ENCODE data around the gene DEFB127. TPM values are rescaled to one million over a fixed set of nuclear protein-coding genes. Genes with fewer than 3 reads are reported as not detected.
"Not testable (repeated sequence)": the region's sequence is repeated elsewhere in the genome, so short reads cannot be mapped to it uniquely, and the experiment has no call there.

DEFB127 gene
- total RNA-seq = not detected

GRCh38 chr20:157154-157553 is at the start of gene DEFB127:
TSS of gene DEFB127 (plus strand) at chr20:157454. CDS start at chr20:157545, 91 bp downstream.
- ChIA-PET POLR2A (no interaction called here), CTCF (no interaction called here)

- POLR2A ChIA-PET = no interaction called here
- CTCF ChIA-PET = no interaction called here
Measured at GRCh38 chr20:112396-112795, 44.9 kb upstream of the DEFB127 start.

- POLR2A ChIA-PET = no interaction called here
- CTCF ChIA-PET = no interaction called here
Measured at GRCh38 chr20:117518-117917, 39.7 kb upstream of the DEFB127 start.

- POLR2A ChIA-PET, CTCF ChIA-PET: not testable (repeated sequence)
Measured at GRCh38 chr20:129786-130323, 27.4 kb upstream of the DEFB127 start.

GRCh38 chr20:137668-138490 is 19.4 kb upstream of the DEFB127 start:
- ChIA-PET POLR2A (no interaction called here), CTCF (no interaction called here)

GRCh38 chr20:142290-142689 is 15.0 kb upstream of the DEFB127 start, which contains the start of gene DEFB126:
TSS of gene DEFB126 (plus strand) at chr20:142590. CDS start at chr20:142629, 39 bp downstream.
- CTCF ChIA-PET = no interaction called here
- POLR2A ChIA-PET = no interaction called here

GRCh38 chr20:145877-146276 is 11.4 kb upstream of the DEFB127 start:
- ChIA-PET CTCF (no interaction called here), POLR2A (no interaction called here)

- CTCF ChIA-PET = no interaction called here
- POLR2A ChIA-PET = no interaction called here
Measured at GRCh38 chr20:152131-152530, 5.1 kb upstream of the DEFB127 start.

GRCh38 chr20:164618-165017 is 7.4 kb downstream of the DEFB127 start:
- CTCF ChIA-PET = no interaction called here
- POLR2A ChIA-PET = no interaction called here

- ChIA-PET CTCF (no interaction called here), POLR2A (no interaction called here)
Measured at GRCh38 chr20:168876-169275, 11.6 kb downstream of the DEFB127 start.

- POLR2A ChIA-PET = no interaction called here
- CTCF ChIA-PET = no interaction called here
Measured at GRCh38 chr20:184288-184687, 27.0 kb downstream of the DEFB127 start.

GRCh38 chr20:187733-188132 is 30.5 kb downstream of the DEFB127 start:
- POLR2A ChIA-PET = no interaction called here

GRCh38 chr20:189611-190010 is 32.4 kb downstream of the DEFB127 start, which contains the start of gene DEFB128:
TSS of gene DEFB128 (minus strand) at chr20:189711. CDS start at chr20:189623, 88 bp downstream.
- POLR2A ChIA-PET = no interaction called here
- CTCF ChIA-PET = no interaction called here

More at GRCh38 chr20:187733-188132, 30.5 kb downstream of the DEFB127 start:
- CTCF ChIA-PET = no interaction called here

GRCh38 chr20:198225-198624 is 41.0 kb downstream of the DEFB127 start:
- CTCF ChIA-PET = no interaction called here
- POLR2A ChIA-PET = no interaction called here

- ChIA-PET CTCF (no interaction called here), POLR2A (no interaction called here)
Measured at GRCh38 chr20:199996-200395, 42.7 kb downstream of the DEFB127 start.

- CTCF ChIA-PET, POLR2A ChIA-PET: not testable (repeated sequence)
Measured at GRCh38 chr20:203630-204029, 46.4 kb downstream of the DEFB127 start.

Other genes with a start within 250 kb of the DEFB127 start
- not detected for gene DEFB125, start 69.8 kb upstream of the DEFB127 start, total RNA-seq
- gene DEFB126, start 14.9 kb upstream of the DEFB127 start, total RNA-seq = not detected
- not detected for gene DEFB128, start 32.3 kb downstream of the DEFB127 start, total RNA-seq
- gene DEFB129, start 69.8 kb downstream of the DEFB127 start, total RNA-seq = not detected
- gene DEFB132, start 100.3 kb downstream of the DEFB127 start, total RNA-seq = not detected
- gene C20orf96, start 133.3 kb downstream of the DEFB127 start, total RNA-seq = 1 to 10 TPM; 4.9 to 5.6 TPM
- gene ZCCHC3, start 140.1 kb downstream of the DEFB127 start, total RNA-seq = 10 to 100 TPM; 21.0 to 21.3 TPM
- 1 to 10 TPM; 7.9 to 8.1 TPM for gene SOX12, start 168.1 kb downstream of the DEFB127 start, total RNA-seq
- gene NRSN2, start 189.7 kb downstream of the DEFB127 start, total RNA-seq = 10 to 100 TPM; 10.6 to 11.6 TPM
- gene TRIB3, start 223.3 kb downstream of the DEFB127 start, total RNA-seq = 10 to 100 TPM; 35.9 to 36.7 TPM

All from activated CD8-positive, alpha-beta memory T cell treated with anti-CD3 and anti-CD28 coated beads for 36 hours (primary cell).